HG02759 (cell line): ENCODE results near the gene TAAR1.

Experiments
- ATAC-seq: cut with Tn5 transposase; IDR thresholded peaks from one replicate; pipeline ENCODE4 v1.9.1; 2021; ENCODE audit warnings: mild to moderate bottlenecking, moderate library complexity; ENCODE audit not compliant: unreplicated experiment

Gene TAAR1

DNA sequence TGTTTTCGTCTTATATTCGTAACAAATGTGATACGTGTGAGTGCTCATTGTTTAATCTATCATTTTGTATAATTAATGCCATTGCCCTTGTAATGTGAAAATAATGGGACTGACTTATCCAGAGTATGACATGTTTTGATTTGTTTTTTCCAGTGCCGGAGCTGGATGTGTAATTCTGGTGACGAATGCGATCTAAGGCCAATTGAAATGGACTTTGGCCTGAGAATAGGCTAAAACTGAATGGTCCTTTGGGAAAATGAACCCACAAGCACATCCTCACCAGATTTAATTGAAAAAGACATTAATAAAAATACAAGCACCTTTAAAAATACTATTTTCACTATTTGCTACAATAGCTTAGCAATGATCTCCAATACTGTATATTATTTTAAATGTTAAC is 62.8 kb downstream of the TAAR1 start:
- no peak for ATAC-seq
